Left colon (tissue), 2 donors: ENCODE measurements around the gene MELK. TPM values are rescaled to one million over a fixed set of nuclear protein-coding genes. Genes with fewer than 3 reads are reported as not detected.
A peak's percentile ranks its signal among the peaks of the same experiment; 100 is the strongest.
"Not testable (repeated sequence)": the region's sequence is repeated elsewhere in the genome, so short reads cannot be mapped to it uniquely, and the experiment has no call there.

ENCODE experiments used
- ATAC-seq: fragments of 200-7000 bp; cut with Tn5 transposase; one replicate; pipeline ENCODE4 v1.9.1; 2020; ENCODE audit warnings: mild to moderate bottlenecking, moderate library complexity
- DNase-seq, 2 donors: peaks; one replicate each; pipeline ENCODE4 v3.0.0-alpha.2; 2020
- intact Hi-C, 2 donors: fragments of 100-400 bp; cut with DNase I in 1 of 2; cut with micrococcal nuclease in 1 of 2; formaldehyde crosslinking; loops; one replicate each; pipeline versions ENCODE4 v1.11.2 to v1.14.0; 2022; cut with DNase I, micrococcal nuclease
- total RNA-seq, 2 donors: library from RNA; stranded (reverse); fragmentation: NEBNext Ultra II Directional; extraction: Animal tissue kit (Norgen Biotek cat#: 25700); gene quantifications; one replicate each; pipeline ENCODE4 v1.2.1, GENCODE V29; 2021
- donor health status: DM: no; HTN: no; CAD: no.
- donor health status: DM: yes; HTN: yes; CAD: no.

Gene MELK
- total RNA-seq, 2 donors from 2014 or later = 5.2 to 9.9 TPM

GRCh38 chr9:36574045-36574444 is 1.4 kb downstream of the MELK start:
- DNase-seq, intact Hi-C loops, ATAC-seq: not testable (repeated sequence)

- intact Hi-C loops = no loop called here
- ATAC-seq (no peak), DNase-seq (no peak)
Measured at GRCh38 chr9:36575411-36575882, 2.8 kb downstream of the MELK start.

- DNase-seq = no peak
- intact Hi-C loops = no loop called here
- no peak for ATAC-seq
Measured at GRCh38 chr9:36576866-36577265, 4.2 kb downstream of the MELK start.

GRCh38 chr9:36584620-36585460 is 12.1 kb downstream of the MELK start:
- intact Hi-C loops = no loop called here
- ATAC-seq = no peak
- no peak for DNase-seq

GRCh38 chr9:36590231-36590630 is 17.5 kb downstream of the MELK start:
- peak in 1 of 2 donors; percentile 16 for DNase-seq
- intact Hi-C loops = no loop called here
- ATAC-seq = peak; percentile 86

GRCh38 chr9:36592801-36593583 is 20.3 kb downstream of the MELK start:
- intact Hi-C loops = no loop called here
- ATAC-seq = no peak
- no peak for DNase-seq

GRCh38 chr9:36594213-36594612 is 21.5 kb downstream of the MELK start:
- no peak for DNase-seq
- peak; percentile 54 for ATAC-seq
- intact Hi-C loops = no loop called here

GRCh38 chr9:36597412-36598178 is 24.9 kb downstream of the MELK start:
- intact Hi-C loops = no loop called here
- peak; percentile 65 for ATAC-seq
- DNase-seq = no peak

GRCh38 chr9:36598273-36598672 is 25.6 kb downstream of the MELK start:
- intact Hi-C loops = no loop called here

GRCh38 chr9:36603006-36603405 is 30.3 kb downstream of the MELK start:
- no peak for DNase-seq
- no peak for ATAC-seq
- intact Hi-C loops = no loop called here

More at GRCh38 chr9:36598273-36598672, 25.6 kb downstream of the MELK start:
- ATAC-seq = no peak
- DNase-seq = no peak

- intact Hi-C loops = no loop called here
- ATAC-seq (no peak), DNase-seq (no peak)
Measured at GRCh38 chr9:36609306-36609705, 36.6 kb downstream of the MELK start.

GRCh38 chr9:36622121-36622520 is 49.4 kb downstream of the MELK start:
- intact Hi-C loops = no loop called here
- DNase-seq = no peak

GRCh38 chr9:36623280-36623679 is 50.6 kb downstream of the MELK start:
- intact Hi-C loops = no loop called here
- DNase-seq (no peak), ATAC-seq (no peak)

More at GRCh38 chr9:36622121-36622520, 49.4 kb downstream of the MELK start:
- no peak for ATAC-seq

GRCh38 chr9:36625006-36625615 is 52.4 kb downstream of the MELK start:
- intact Hi-C loops = no loop called here
- no peak for ATAC-seq

GRCh38 chr9:36632892-36633291 is 60.2 kb downstream of the MELK start:
- no peak for DNase-seq
- ATAC-seq = peak; percentile 65

More at GRCh38 chr9:36625006-36625615, 52.4 kb downstream of the MELK start:
- DNase-seq = peak in 1 of 2 donors; percentile 30

GRCh38 chr9:36637491-36638270 is 65.0 kb downstream of the MELK start:
- ATAC-seq = peak; percentile 73
- intact Hi-C loops = no loop called here
- no peak for DNase-seq

More at GRCh38 chr9:36632892-36633291, 60.2 kb downstream of the MELK start:
- intact Hi-C loops = no loop called here

- intact Hi-C loops = no loop called here
- DNase-seq (no peak), ATAC-seq (peak; percentile 71)
Measured at GRCh38 chr9:36640771-36641381, 68.2 kb downstream of the MELK start.
